Adipocyte (in vitro differentiated cells): Measurements from ENCODE around the gene PDIK1L.

ENCODE experiments used
- DNase-seq: peaks from one replicate; pipeline ENCODE4 v3.0.0-alpha.2; 2015; ENCODE audit warnings: low read depth
- H3K27me3 ChIP-seq: replicated peaks from 2 replicates; pipeline ENCODE4 v1.7.0; 2013; ENCODE audit warnings: mild to moderate bottlenecking, low read length, moderate library complexity; ENCODE audit not compliant: control insufficient read depth, insufficient read depth
- H3K36me3 ChIP-seq: 2 replicates; pipeline ENCODE4 v1.7.0; 2013; ENCODE audit warnings: low read length, mild to moderate bottlenecking, moderate library complexity; ENCODE audit not compliant: control insufficient read depth, insufficient read depth, severe bottlenecking
- H3K4me1 ChIP-seq: 2 replicates; pipeline ENCODE4 v1.7.0; 2013; ENCODE audit warnings: mild to moderate bottlenecking, low read length, moderate library complexity; ENCODE audit not compliant: control insufficient read depth, insufficient read depth
- H3K4me3 ChIP-seq: 2 replicates; pipeline ENCODE4 v1.7.0; 2013; ENCODE audit warnings: mild to moderate bottlenecking, low read length, moderate library complexity
- H3K9ac ChIP-seq: 2 replicates; pipeline ENCODE4 v1.7.0; 2013; ENCODE audit warnings: mild to moderate bottlenecking, low read length, moderate library complexity
- H3K9me3 ChIP-seq: 2 replicates; pipeline ENCODE4 v1.7.0; 2013; ENCODE audit warnings: mild to moderate bottlenecking, low read length, moderate library complexity; ENCODE audit not compliant: control insufficient read depth

The PDIK1L gene

DNA sequence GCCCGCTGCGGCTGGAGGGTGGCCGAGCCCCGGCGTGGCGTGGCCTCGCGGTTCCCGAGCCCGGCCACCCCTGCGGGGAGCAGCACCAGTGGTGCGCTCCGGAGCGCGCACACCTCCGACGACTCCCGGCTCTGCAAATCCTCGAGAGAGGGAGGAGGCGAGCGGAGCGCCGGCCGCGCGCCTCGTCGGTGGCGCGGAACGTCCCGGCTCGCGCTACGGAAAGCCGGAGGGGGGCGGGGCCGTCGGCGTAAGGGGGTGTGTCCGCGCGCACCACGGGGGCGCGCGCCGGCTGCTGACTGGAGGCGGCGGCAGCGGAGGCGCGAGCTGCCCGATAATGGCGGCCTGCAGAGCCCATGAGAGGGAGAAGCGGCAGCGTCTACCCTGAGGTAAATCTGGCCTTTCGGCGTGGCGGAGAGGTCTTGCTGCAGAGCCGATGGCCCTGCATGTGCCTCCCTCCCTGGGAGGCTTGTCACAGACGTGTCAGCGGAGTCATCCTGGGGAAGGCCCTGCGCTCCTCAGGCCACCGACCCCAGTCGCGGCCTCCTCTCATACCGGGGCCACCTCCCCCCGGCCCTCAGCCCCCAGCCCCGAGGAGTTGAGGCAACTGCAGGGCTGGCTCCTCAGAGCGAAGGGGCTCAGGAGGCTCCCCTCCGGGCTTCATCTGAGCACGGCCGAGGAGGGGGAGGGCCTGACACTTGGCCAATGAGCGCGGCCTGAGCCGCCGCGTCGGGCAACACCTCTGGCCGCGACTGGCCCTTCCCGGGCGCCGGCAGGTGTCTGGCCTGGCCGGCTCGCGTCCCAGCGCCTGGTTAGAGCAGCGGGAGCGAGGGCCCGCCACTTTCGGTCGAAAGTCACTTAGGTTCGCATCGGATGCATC is at the start of gene PDIK1L:
Gene PDIK1L (plus strand): TSS at position 295 of the 877 bp plus-strand sequence. CDS start 2,485 bp downstream, outside the sequence.
- Histone ChIP-seq H3K9ac (peak within 1 kb of the TSS; percentile 92), H3K27me3 (no peaks in the 10 kb centered on the region), H3K4me3 (peak within 1 kb of the TSS; percentile 96), H3K9me3 (no peaks in the 10 kb centered on the region), H3K4me1 (peaks cover 15% of the 10 kb centered on the region), H3K36me3 (peaks cover 7% of the 10 kb centered on the region)
- peak; percentile 98 for DNase-seq

DNA sequence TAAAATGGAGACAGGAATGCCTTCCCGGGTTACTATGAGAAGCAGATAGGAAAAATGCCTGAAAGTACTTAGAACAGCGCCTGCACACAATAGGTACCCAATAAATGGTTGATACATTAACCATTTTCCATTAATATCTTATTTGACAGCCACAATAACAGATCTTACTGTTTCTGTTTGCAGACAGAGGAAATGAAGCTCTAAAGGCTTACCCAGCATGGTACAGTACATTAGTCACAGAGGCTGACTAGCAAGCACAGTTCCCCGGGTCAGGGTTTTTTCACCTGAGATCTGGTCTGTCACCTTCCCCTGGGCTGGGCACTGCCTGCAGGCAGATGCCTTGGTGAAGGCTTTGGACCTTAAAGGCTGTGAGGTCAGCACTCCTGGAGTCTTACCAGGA is 47.1 kb upstream of the PDIK1L start:
- H3K4me1 ChIP-seq = peaks cover 9% of the 10 kb centered on the region
- DNase-seq = no peak
- H3K9me3 ChIP-seq = no peaks in the 10 kb centered on the region
- H3K36me3 ChIP-seq = no peaks in the 10 kb centered on the region
- H3K9ac ChIP-seq = no peak overlapping the region
- no peak overlapping the region for H3K4me3 ChIP-seq
- H3K27me3 ChIP-seq = peaks cover 57% of the 10 kb centered on the region

DNA sequence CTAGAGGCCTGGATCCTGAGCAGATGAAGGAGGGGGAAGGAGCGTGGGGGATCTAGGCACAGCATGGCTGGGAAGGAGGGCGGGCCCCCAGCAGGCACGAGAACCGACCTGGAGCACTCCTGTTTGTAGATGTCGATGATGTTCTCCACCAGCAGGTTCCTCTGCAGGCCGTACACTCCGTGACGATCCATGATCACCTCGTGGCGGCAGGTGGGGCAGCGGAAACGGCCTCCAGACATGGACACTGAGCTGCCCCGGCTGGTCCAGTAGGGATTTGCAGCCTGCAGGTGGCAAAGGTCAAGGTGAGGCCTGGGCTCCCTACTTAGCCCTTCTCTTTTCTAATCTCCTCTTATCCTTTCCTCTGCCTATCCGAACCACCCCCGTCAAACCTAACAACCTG is 45.5 kb upstream of the PDIK1L start:
- Histone ChIP-seq H3K4me3 (peak overlapping the region; percentile 42), H3K36me3 (no peaks in the 10 kb centered on the region), H3K9ac (no peak overlapping the region), H3K27me3 (peaks cover 53% of the 10 kb centered on the region), H3K4me1 (peaks cover 9% of the 10 kb centered on the region), H3K9me3 (no peaks in the 10 kb centered on the region)
- no peak for DNase-seq

DNA sequence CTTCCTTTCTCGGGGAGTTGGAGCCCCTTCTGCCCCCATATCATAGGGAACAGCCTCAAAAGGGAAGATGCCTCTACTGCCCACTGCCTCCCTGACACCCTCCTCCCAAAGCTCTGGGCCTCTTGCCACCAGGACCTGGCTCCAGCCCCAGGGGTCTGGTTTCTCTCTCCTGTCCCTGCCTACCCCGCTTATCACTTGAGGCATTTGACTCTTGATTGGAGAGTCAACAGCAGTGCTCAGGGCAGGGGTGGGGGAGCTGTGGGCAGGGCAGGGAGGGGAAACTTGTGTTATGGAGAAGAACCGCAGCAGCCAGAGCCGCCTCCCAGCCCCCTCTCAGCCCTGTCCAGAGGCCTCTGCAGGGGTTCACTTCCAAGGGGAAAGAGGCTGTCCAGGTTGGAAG is 44.8 kb upstream of the PDIK1L start:
- H3K9me3 ChIP-seq = no peaks in the 10 kb centered on the region
- no peaks in the 10 kb centered on the region for H3K36me3 ChIP-seq
- peak overlapping the region; percentile 64 for H3K4me3 ChIP-seq
- peaks cover 9% of the 10 kb centered on the region for H3K4me1 ChIP-seq
- H3K9ac ChIP-seq = no peak overlapping the region
- H3K27me3 ChIP-seq = peaks cover 50% of the 10 kb centered on the region
- no peak for DNase-seq

DNA sequence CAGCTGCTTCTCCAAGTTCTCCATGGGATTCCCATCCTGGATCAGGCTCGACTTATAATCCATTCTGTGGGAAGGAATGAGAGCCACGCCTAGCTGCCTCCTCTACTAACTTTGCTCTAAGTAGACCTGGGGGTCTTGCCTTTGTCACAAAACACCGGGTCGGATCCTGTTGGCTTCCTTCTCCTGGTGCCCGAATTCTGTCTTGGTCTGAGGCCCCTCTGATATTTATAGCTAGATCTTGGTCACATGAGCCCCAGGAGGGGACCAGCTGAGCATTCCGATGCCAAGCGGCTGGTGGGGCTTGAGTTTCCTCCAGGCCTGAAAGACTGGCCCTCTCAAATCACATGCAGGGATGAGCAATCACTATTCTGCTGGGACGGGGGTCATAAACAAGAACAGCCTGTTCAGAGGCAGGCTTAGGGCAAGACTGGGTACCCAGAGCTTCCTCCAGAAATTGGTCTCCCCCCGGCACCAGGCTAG is 44.2 kb upstream of the PDIK1L start, which contains the start of gene TRIM63:
Gene TRIM63 (minus strand): TSS at position 199 of the 480 bp plus-strand sequence. CDS start 136 bp downstream, at position 63.
- no peak for DNase-seq
- peaks cover 54% of the 10 kb centered on the region for H3K27me3 ChIP-seq
- H3K4me1 ChIP-seq = peaks cover 9% of the 10 kb centered on the region
- peak within 1 kb of the TSS; percentile 64 for H3K4me3 ChIP-seq
- no peaks in the 10 kb centered on the region for H3K36me3 ChIP-seq
- no peak within 1 kb of the TSS for H3K9ac ChIP-seq
- no peaks in the 10 kb centered on the region for H3K9me3 ChIP-seq

DNA sequence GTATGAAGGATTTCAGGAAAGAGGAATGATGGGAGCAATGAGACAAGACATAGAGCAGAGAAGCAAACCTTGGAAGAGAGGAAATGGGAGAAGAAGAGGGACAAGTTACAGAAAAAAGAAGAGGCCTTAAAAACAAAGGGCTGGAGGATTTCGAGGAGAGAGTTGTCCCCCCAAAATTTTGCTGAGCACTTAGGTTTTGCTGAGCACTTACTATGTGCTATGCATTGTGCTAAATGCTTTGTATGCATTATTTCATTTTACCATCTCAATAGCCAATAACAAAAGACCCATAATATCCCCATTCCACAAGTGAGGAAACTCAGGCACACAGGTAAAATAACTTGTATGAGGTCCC is 41.7 kb upstream of the PDIK1L start:
- H3K9me3 ChIP-seq = no peaks in the 10 kb centered on the region
- H3K27me3 ChIP-seq = peaks cover 58% of the 10 kb centered on the region
- peaks cover 9% of the 10 kb centered on the region for H3K4me1 ChIP-seq
- no peaks in the 10 kb centered on the region for H3K36me3 ChIP-seq
- H3K9ac ChIP-seq = no peak overlapping the region
- no peak overlapping the region for H3K4me3 ChIP-seq
- DNase-seq = no peak

DNA sequence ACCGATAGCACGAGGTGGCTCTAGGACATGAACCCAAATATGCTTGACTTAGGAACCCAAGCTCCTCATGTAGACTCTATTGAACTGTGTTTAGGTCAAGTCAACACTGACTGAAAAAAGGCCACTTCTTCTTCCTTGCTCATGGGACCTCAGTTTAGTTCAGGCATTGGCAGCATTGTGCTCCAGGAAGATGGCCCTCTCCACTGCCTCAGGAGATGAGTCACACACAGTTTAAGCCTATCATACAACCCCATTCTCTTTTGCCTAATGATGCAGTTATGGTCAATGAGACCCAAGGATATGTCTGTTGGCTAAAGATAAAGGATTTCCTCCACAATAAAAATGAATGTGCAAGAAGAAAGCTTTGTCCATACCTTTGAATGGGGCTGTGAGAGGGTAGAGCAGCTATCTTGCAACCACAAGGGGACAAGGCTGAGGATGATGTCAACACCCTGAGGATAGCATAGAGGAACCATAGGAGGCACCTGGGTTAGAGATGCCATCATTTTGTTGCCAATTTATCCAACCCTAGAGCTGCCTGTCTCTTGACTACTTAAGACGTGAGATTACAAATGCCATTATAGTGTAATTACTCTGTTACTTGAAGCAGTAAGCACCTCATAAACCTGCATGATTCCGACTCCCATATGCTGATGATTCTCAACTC is 41.2 kb upstream of the PDIK1L start:
- peaks cover 9% of the 10 kb centered on the region for H3K4me1 ChIP-seq
- H3K9ac ChIP-seq = no peak overlapping the region
- H3K9me3 ChIP-seq = no peaks in the 10 kb centered on the region
- peaks cover 56% of the 10 kb centered on the region for H3K27me3 ChIP-seq
- no peak overlapping the region for H3K4me3 ChIP-seq
- DNase-seq = no peak
- H3K36me3 ChIP-seq = no peaks in the 10 kb centered on the region

DNA sequence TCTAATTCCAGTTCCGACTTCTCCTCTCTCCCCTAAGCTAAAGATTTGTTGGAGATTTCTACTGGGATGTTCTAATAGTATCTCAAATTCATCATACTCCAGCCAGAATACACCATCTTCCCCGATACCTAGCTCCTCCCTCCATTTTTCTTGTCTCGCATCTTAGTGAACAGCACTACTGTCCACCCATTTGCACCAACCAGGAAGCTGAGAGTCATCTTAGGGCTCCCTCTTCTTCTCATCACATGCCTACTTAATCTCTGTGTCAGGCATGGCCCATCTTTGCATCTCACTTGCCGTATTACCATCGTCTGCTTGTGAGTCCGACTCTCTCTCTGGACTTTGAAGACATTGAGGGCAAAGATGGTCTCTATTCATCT is 40.7 kb upstream of the PDIK1L start:
- H3K27me3 ChIP-seq = peaks cover 58% of the 10 kb centered on the region
- no peak overlapping the region for H3K4me3 ChIP-seq
- DNase-seq = no peak
- H3K4me1 ChIP-seq = peaks cover 9% of the 10 kb centered on the region
- H3K9me3 ChIP-seq = no peaks in the 10 kb centered on the region
- H3K36me3 ChIP-seq = no peaks in the 10 kb centered on the region
- H3K9ac ChIP-seq = no peak overlapping the region

DNA sequence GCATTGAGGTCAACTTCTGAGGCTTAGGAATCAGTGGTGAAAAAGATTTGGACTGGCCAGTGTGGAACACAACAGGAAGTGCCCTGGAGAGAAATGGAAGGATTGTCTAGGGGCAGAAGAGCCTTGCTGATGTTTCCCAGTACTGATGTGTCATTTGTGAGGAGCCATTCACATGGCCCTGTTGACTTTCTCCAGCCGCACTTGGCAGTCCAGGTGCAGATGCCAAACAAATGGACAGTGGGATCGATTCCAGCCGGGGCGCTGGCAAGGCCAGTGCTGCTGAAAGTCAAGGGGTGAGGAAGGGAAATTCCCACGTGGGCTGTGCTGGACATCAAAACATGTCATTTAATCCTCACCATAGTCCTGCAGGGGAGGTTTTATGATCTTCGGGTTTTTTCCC is 39.3 kb upstream of the PDIK1L start:
- Histone ChIP-seq H3K9me3 (no peaks in the 10 kb centered on the region), H3K4me1 (peaks cover 6% of the 10 kb centered on the region), H3K27me3 (peaks cover 57% of the 10 kb centered on the region), H3K9ac (no peak overlapping the region), H3K36me3 (no peaks in the 10 kb centered on the region), H3K4me3 (no peak overlapping the region)
- no peak for DNase-seq

DNA sequence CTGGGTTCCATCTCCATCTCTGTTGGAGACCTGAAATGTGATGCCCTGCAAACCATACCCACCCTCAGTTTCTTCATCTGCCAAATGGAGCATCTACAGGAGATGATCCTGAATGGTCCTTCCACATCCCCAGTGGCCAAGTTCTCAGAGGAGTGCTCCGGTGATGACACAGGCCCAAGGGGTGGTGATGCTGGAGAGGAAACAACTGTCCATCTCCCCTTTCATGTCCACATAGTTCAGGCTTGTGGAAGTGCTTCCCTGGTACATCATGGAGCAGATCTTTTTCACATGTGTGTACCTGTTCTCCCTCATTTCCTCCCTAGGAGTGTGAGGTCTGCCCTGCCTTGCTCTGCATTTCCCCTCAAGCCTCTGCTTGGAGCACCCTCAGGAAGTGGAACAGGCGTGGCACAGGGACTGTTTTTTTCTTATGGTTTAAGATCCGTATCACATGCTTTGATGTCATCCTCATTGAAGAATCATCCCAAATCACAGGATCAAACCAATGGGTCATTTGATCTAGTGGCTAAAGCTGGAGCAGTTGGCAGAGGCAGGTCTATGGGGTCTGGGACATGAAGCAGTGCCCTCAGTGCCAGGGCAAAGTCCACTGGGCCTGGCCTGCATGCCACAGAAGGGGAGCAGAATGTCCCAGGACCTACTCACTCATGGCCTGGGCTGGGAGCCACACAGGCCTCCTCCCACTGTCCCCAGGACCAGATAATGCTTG is 36.0 kb upstream of the PDIK1L start:
- Histone ChIP-seq H3K36me3 (no peaks in the 10 kb centered on the region), H3K9me3 (no peaks in the 10 kb centered on the region), H3K4me3 (no peak overlapping the region), H3K27me3 (peaks cover 50% of the 10 kb centered on the region), H3K4me1 (no peaks in the 10 kb centered on the region), H3K9ac (no peak overlapping the region)
- DNase-seq = no peak

DNA sequence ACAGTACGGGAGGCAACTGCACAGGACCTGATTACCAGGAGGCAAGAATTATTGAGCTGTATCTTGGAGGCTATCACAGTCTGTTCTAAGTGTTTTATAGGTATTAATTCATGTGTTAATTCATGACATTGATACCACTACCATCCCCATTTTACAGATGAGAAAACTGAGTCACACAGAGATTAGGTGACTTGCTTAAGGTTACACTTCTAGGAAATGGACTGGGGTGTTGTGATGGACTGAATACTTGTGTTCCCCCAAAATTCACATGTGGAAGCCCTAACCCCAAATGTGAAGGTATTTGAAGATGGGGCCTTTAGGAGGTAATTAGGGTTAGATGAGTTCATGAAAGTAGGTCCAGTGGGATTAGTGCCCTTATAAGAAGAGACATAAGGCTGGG is 34.1 kb upstream of the PDIK1L start:
- Histone ChIP-seq H3K9me3 (no peaks in the 10 kb centered on the region), H3K9ac (no peak overlapping the region), H3K36me3 (no peaks in the 10 kb centered on the region), H3K4me1 (no peaks in the 10 kb centered on the region), H3K27me3 (peaks cover 35% of the 10 kb centered on the region), H3K4me3 (no peak overlapping the region)
- no peak for DNase-seq
